HFF-Myc (cell line): Measurements from ENCODE around the gene MADD.

Experiments used
- DNase-seq: peaks from one replicate; pipeline ENCODE4 v3.0.0-alpha.2; 2011; ENCODE audit warnings: low read depth; ENCODE audit errors: extremely low read depth
- H3K4me3 ChIP-seq: replicated peaks from 2 replicates; pipeline ENCODE4 v1.5.1; 2011; ENCODE audit warnings: low read depth, mild to moderate bottlenecking, control low read depth, low read length
- TF ChIP-seq, protein P1 (sequence below): IDR thresholded peaks from 2 replicates; pipeline ENCODE4 v1.5.1; 2012; ENCODE audit warnings: mild to moderate bottlenecking, low read depth, low read length, control low read depth; ENCODE audit errors: missing control alignments

Gene MADD

DNA sequence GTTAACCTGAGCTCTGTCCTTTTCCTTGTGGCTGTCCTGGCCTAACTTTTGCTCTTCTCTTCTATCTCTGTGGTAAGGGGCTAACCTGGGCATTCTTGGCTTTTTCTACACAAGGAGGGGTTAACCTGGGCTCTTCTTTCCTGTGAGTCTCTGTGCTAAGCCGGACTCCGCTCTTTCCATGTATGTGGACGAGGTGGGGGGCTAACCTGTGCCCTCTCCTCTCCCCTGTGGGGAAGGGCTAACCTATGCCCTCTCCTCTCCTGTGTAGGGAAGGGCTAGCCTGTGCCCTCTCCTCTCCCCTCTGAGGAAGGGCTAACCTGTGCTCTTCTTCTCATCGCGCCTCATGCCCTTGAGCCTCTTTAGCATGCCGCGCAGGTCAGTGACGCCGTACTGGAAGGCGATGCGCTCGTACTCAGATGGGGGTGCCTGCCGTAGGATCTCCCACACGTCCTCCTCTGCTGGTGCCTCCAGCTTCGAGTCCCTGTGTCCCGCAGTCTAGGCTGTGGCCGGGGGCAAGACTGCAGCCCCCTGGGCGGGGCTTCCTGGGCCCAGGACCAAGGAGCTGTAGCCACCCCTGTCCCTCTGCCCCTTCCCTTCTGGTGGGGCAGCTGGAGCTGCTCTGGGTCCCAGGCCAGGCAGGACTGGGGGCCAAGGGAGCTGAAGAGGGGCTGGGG lies 76.1 kb downstream of the MADD start:
- H3K4me3 ChIP-seq: no peak overlapping the region
- no peak for DNase-seq
- TF ChIP-seq, protein P1, sequence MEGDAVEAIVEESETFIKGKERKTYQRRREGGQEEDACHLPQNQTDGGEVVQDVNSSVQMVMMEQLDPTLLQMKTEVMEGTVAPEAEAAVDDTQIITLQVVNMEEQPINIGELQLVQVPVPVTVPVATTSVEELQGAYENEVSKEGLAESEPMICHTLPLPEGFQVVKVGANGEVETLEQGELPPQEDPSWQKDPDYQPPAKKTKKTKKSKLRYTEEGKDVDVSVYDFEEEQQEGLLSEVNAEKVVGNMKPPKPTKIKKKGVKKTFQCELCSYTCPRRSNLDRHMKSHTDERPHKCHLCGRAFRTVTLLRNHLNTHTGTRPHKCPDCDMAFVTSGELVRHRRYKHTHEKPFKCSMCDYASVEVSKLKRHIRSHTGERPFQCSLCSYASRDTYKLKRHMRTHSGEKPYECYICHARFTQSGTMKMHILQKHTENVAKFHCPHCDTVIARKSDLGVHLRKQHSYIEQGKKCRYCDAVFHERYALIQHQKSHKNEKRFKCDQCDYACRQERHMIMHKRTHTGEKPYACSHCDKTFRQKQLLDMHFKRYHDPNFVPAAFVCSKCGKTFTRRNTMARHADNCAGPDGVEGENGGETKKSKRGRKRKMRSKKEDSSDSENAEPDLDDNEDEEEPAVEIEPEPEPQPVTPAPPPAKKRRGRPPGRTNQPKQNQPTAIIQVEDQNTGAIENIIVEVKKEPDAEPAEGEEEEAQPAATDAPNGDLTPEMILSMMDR: no peak

- H3K4me3 ChIP-seq: no peak overlapping the region
- DNase-seq: no peak
- TF ChIP-seq, protein P1: no peak
These were observed 77.2 kb downstream of the MADD start for GRCh38 chr11:47347137-47347536.

- TF ChIP-seq, protein P1: no peak
- no peak overlapping the region for H3K4me3 ChIP-seq
- DNase-seq: no peak
These were observed 78.3 kb downstream of the MADD start for GRCh38 chr11:47348131-47348802.

DNA sequence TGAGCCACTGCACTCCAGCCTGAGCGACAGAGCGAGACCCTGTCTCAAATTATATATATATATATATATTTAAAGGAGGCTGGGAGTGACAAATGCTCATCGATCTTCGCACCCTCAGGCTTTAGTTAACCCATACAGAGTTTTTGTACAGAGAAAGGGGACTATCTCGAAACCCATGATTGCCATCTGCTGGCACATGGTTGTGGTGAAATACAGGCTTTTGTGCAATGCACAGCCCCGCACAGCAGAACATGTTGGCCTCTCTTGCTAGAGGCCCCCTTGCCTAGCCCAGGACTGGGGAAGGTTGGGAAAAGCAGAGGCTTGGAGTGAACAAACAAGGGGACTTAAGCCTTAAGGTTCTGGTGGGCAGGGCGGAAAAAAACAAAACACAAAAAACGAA lies 78.9 kb downstream of the MADD start:
- H3K4me3 ChIP-seq: no peak overlapping the region
- TF ChIP-seq, protein P1: peak; percentile 29
- no peak for DNase-seq

DNA sequence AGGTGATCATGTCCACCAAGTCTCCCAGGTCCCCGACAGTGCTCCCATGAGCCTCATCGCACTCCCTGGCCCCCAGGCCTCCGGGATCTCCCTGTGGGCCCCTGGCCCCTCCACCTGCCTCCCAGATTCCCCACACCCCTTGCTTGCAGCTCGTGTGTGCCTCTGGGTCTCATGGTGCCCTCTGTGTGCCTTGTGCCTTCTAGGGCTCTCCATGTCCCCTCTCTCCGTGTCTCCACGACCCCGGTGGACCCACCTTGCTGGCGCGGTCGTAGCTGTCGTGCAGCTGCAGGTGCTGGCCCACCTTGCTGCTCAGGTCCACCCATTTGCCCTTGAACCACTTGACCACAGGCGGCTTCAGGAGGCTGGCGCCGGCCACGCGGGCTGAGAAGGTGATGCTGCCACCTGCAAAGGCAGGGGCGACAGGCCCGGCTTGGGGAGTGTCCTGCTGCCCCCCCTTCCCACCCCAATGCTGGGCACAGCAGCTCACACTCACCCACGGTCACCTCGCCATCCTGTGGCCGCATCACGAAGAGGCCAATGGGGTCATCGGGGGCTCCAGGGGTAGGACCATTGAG lies 79.7 kb downstream of the MADD start:
- no peak for DNase-seq
- TF ChIP-seq, protein P1: no peak
- H3K4me3 ChIP-seq: no peak overlapping the region

DNA sequence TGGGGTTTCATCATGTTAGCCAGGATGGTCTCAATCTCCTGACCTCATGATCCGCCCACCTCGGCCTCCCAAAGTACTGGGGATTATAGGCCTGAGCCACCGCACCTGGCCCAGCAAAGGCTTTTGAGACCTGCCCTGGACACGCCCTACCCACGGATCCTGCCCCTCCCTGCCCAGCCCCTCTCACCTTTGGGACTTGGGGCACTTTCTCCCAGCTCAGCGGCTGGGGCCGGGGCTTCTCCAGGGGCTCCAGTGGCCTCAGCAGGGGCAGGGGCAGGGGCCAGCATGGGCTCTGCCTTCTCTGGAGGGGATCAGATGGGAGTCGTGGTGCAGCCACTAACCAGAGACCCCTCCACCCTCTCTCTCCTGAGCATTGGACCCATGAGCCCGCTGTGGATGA lies 80.4 kb downstream of the MADD start:
- no peak for DNase-seq
- no peak overlapping the region for H3K4me3 ChIP-seq
- TF ChIP-seq, protein P1: no peak
